SK-N-SH treated with all-trans-retinoic acid at 6 μM for 48 hours (cell line): ENCODE measurements around the gene AIG1.

Source experiments
- PATZ1 ChIP-seq: fragments of 250-450 bp; sonication (Bioruptor Pico); IDR thresholded peaks from 2 replicates; pipeline ENCODE4 v1.8.0; 2020; ENCODE audit warnings: mild to moderate bottlenecking, moderate library complexity, borderline replicate concordance
- PPARA ChIP-seq: fragments of 250-450 bp; sonication (Bioruptor Pico); IDR thresholded peaks from 2 replicates; pipeline ENCODE4 v1.5.0; 2020; ENCODE audit warnings: mild to moderate bottlenecking, borderline replicate concordance
- RARB ChIP-seq: fragments of 250-450 bp; sonication (Bioruptor Pico); IDR thresholded peaks from 2 replicates; pipeline ENCODE4 v1.8.0; 2021; ENCODE audit warnings: mild to moderate bottlenecking, moderate library complexity
- ZFP30 ChIP-seq: fragments of 450-650 bp; formaldehyde crosslinking; IDR thresholded peaks from 2 replicates; pipeline ENCODE4 v1.5.0; 2022; ENCODE audit warnings: mild to moderate bottlenecking, moderate library complexity
- ZNF565 ChIP-seq: fragments of 450-650 bp; formaldehyde crosslinking; conservative IDR thresholded peaks from 2 replicates; pipeline ENCODE4 v1.5.0; 2020; ENCODE audit warnings: low read depth, mild to moderate bottlenecking, moderate library complexity

GRCh38 chr6:143074101-143074500 is 13.4 kb downstream of the AIG1 start:
- TF ChIP-seq RARB (CRISPR knock-in tag), result no peak
- no peak for TF ChIP-seq PATZ1
- no peak for TF ChIP-seq ZNF565 (CRISPR knock-in tag)
- no peak for TF ChIP-seq PPARA
- no peak for TF ChIP-seq ZFP30 (CRISPR knock-in tag)
